T-helper 1 cell treated with Interleukin-12 subunit alpha and Interleukin-12 subunit beta and Interleukin-4 antibody, amounts not matched to agents 30 ng/mL and 1 ng/mL, for 36 hours (primary cell): ENCODE measurements around the gene CSF1R. TPM values are rescaled to one million over a fixed set of nuclear protein-coding genes. Genes with fewer than 3 reads are reported as not detected.

Source experiments
- intact Hi-C: fragments of 100-400 bp; cut with micrococcal nuclease; formaldehyde crosslinking; loops from one replicate; pipeline ENCODE4 v1.15.1; 2024
- total RNA-seq: library from RNA; stranded (reverse); gene quantifications from 2 replicates; pipeline ENCODE4 v1.2.3, GENCODE V29; 2022

CSF1R gene
- total RNA-seq, 1 donor from 2014 or later: 0.15 TPM

- intact Hi-C loops: no loop called here
These were observed 12.7 kb downstream of the CSF1R start for GRCh38 chr5:150073677-150074076.

- intact Hi-C loops: no loop called here
These were observed 13.2 kb downstream of the CSF1R start for GRCh38 chr5:150073086-150073625.

GRCh38 chr5:150070821-150071220 is 15.5 kb downstream of the CSF1R start:
- intact Hi-C loops: no loop called here

GRCh38 chr5:150069672-150070627 is 16.4 kb downstream of the CSF1R start:
- intact Hi-C loops: no loop called here

GRCh38 chr5:150068961-150069645 is 17.3 kb downstream of the CSF1R start:
- intact Hi-C loops: no loop called here

- intact Hi-C loops: no loop called here
These were observed 17.9 kb downstream of the CSF1R start for GRCh38 chr5:150068472-150068871.

- intact Hi-C loops: no loop called here
These were observed 18.3 kb downstream of the CSF1R start for GRCh38 chr5:150068071-150068470.

GRCh38 chr5:150067405-150067960 is 18.9 kb downstream of the CSF1R start:
- intact Hi-C loops: no loop called here

GRCh38 chr5:150066901-150067396 is 19.4 kb downstream of the CSF1R start:
- intact Hi-C loops: no loop called here

- intact Hi-C loops: no loop called here
These were observed 19.9 kb downstream of the CSF1R start for GRCh38 chr5:150066436-150066835.

- intact Hi-C loops: no loop called here
These were observed 20.5 kb downstream of the CSF1R start for GRCh38 chr5:150065886-150066285.

- intact Hi-C loops: no loop called here
These were observed 21.0 kb downstream of the CSF1R start for GRCh38 chr5:150065346-150065745.

- intact Hi-C loops: no loop called here
These were observed 21.6 kb downstream of the CSF1R start for GRCh38 chr5:150064681-150065220.

- intact Hi-C loops: no loop called here
These were observed 22.7 kb downstream of the CSF1R start for GRCh38 chr5:150063638-150064037.

- intact Hi-C loops: no loop called here
These were observed 24.0 kb downstream of the CSF1R start for GRCh38 chr5:150062216-150062922.

GRCh38 chr5:150061538-150061995 is 24.8 kb downstream of the CSF1R start:
- intact Hi-C loops: no loop called here

- intact Hi-C loops: no loop called here
These were observed 25.9 kb downstream of the CSF1R start for GRCh38 chr5:150060471-150060870.

- intact Hi-C loops: no loop called here
These were observed 26.7 kb downstream of the CSF1R start for GRCh38 chr5:150059623-150060022.

GRCh38 chr5:150058480-150059126 is 27.8 kb downstream of the CSF1R start:
- intact Hi-C loops: no loop called here

GRCh38 chr5:150057996-150058395 is 28.4 kb downstream of the CSF1R start:
- intact Hi-C loops: no loop called here
